Skeletal muscle cell (primary cell): ENCODE measurements around the gene CDC27.
A peak's percentile ranks its signal among the peaks of the same experiment; 100 is the strongest.
"Not testable (repeated sequence)": the region's sequence is repeated elsewhere in the genome, so short reads cannot be mapped to it uniquely, and the experiment has no call there.

ENCODE experiments used
- DNase-seq: peaks from one replicate; pipeline ENCODE4 v3.0.0-alpha.2; 2010; ENCODE audit warnings: low read depth
- H3K4me3 ChIP-seq: 2 replicates; pipeline ENCODE4 v1.5.1; 2011; ENCODE audit warnings: low read depth, mild to moderate bottlenecking, control low read depth, low read length, moderate library complexity

Gene CDC27

DNA sequence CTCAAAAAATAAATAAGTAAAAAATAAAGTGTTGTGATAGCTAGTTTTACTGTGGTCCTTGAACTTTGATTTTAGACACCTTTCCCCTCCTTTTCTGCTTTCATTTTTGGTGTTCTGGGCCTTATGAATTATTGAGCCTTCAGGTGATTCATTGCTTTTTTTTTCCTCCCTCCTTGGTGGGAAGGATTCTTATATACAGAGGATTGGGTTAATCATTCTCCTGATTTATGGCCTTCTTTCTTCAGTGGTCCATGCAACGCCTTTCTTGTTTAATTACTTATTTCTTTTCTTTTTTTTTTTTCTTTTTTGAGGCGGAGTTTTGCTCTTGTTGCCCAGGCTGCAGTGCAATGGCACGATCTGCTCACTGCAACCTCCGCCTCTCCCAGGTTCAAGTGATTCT is 12.1 kb upstream of the CDC27 start:
- no peak overlapping the region for H3K4me3 ChIP-seq
- DNase-seq: no peak

- H3K4me3 ChIP-seq: no peak overlapping the region
- no peak for DNase-seq
Observed at GRCh38 chr17:47200325-47200664, 11.2 kb upstream of the CDC27 start.

- no peak overlapping the region for H3K4me3 ChIP-seq
- no peak for DNase-seq
Observed at GRCh38 chr17:47199627-47200324, 10.7 kb upstream of the CDC27 start.

- no peak for DNase-seq
Observed at GRCh38 chr17:47197821-47198220, 8.7 kb upstream of the CDC27 start.

GRCh38 chr17:47193931-47194511 is 4.9 kb upstream of the CDC27 start:
- no peak for DNase-seq
- H3K4me3 ChIP-seq: no peak overlapping the region

More at GRCh38 chr17:47197821-47198220, 8.7 kb upstream of the CDC27 start:
- no peak overlapping the region for H3K4me3 ChIP-seq

- DNase-seq: no peak
Observed at GRCh38 chr17:47192554-47192953, 3.5 kb upstream of the CDC27 start.

DNA sequence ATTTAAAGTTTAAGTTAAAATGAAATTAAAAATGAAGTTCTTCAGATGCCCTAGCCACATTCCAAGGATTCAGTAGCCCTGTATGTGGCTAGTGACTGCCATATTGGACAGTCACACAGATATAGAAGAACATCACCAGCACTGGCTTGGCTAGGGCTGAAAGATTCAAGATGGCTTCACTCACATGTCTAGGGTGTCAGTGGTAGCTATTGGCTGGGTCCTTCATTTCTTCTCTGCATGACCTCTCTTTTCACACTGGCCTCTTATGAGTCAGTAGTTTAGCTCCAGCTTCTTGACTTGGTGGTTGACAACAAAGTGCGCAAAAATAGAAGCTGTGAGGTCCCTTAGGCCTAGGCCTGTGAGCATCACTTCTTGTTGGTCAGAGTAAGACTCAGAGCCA is 1.7 kb upstream of the CDC27 start:
- H3K4me3 ChIP-seq: no peak overlapping the region
- DNase-seq: no peak

More at GRCh38 chr17:47192554-47192953, 3.5 kb upstream of the CDC27 start:
- no peak overlapping the region for H3K4me3 ChIP-seq

DNA sequence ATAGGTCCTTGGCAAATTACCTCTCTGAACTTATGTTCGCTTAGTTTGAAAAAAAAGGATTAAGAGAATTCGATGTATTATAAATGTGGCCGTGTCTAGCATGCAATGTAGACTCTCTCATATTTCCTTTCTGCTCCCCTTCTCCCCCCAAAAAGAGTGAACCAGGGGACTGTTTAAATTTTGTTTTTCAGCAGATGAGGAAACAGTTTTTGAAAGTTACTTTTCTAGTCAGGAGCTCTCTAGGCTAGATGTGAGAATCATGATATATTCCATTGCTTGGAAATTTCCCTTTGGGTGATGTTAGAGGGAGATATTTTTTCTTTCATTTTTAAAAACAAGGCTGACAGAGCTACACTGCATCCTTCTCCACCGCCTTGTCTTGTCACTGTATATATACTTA is 1.1 kb upstream of the CDC27 start:
- DNase-seq: no peak
- H3K4me3 ChIP-seq: no peak overlapping the region

- peak overlapping the region; percentile 91 for H3K4me3 ChIP-seq
- no peak for DNase-seq
Observed at GRCh38 chr17:47189732-47190237, 690 bp upstream of the CDC27 start.

DNA sequence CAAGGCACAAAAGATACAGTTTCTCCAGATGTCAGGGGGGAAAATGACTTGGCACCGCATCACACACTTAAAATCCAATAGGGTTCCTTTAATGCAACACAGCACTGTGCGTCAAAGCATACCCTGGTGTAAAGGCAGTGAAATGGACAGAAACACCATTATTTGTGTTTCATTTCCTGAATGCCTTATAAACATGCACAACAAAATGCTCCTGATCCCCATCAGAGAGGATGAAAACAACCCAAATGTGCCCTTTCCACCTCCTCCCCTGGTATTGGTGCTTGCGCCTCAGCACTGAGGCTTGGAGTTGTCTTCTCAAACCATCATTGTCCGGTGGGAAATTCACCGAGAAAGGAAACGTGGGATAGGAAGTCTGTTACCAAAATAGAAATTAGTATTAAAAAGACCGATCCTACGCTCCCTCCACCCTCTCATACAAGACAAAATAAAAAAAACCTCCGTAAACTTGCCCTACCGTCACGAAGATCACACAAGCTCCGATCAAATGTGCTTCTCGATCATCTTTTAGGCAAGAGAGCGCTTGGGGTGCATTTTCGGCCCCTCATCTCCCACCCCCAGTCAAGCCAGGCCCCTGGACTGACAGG is 722 bp downstream of the CDC27 start:
- no peak for DNase-seq
- peak overlapping the region; percentile 91 for H3K4me3 ChIP-seq

GRCh38 chr17:47184681-47185080 is 4.4 kb downstream of the CDC27 start:
- no peak for DNase-seq
- H3K4me3 ChIP-seq: no peak overlapping the region

- not testable (repeated sequence) for DNase-seq, H3K4me3 ChIP-seq
Observed at GRCh38 chr17:47180988-47181387, 8.1 kb downstream of the CDC27 start.

GRCh38 chr17:47180337-47180736 is 8.8 kb downstream of the CDC27 start:
- no peak overlapping the region for H3K4me3 ChIP-seq
- no peak for DNase-seq

GRCh38 chr17:47179141-47179540 is 10.0 kb downstream of the CDC27 start:
- H3K4me3 ChIP-seq: no peak overlapping the region
- DNase-seq: no peak

DNA sequence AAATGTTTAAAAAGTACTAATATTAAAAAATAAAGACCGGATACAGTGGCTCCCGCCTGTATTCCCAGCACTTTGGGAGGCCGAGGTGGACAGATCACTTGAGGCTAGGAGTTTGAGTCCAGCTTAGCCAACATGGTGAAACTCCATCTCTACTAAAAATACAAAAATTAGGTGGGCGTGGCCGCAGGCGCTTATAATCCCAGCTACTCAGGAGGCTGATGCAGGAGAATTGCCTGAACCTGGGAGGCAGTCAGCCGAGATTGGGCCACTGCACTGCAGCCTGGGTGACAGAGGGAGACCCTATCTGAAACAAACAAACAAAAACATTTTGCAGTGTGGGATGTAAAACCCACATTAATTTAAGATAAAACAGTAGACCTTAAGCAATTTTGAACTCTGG is 11.8 kb downstream of the CDC27 start:
- DNase-seq: no peak
- H3K4me3 ChIP-seq: no peak overlapping the region

DNA sequence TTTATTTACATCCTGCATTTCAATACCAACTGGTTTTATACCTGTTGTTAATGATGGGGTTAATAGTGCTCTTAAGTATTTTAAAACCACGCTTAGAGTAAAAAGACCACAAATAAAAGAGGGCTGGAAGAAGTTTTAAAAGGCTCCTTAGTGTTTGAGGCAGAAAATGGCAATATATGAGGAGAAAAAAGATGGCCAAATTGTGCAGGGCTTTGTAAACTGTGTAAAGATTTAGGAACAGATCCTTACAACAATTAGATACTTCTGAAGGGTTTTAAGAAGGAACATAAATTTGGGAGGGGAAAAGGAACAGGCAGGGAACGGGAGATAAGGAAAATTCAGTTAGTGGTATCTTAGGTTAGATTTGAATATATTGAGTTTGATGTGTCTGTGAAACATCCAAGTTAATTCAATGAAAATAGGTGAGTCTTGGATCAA is 12.7 kb downstream of the CDC27 start:
- no peak for DNase-seq
- no peak overlapping the region for H3K4me3 ChIP-seq

- not testable (repeated sequence) for DNase-seq, H3K4me3 ChIP-seq
Observed at GRCh38 chr17:47174823-47175222, 14.3 kb downstream of the CDC27 start.

DNA sequence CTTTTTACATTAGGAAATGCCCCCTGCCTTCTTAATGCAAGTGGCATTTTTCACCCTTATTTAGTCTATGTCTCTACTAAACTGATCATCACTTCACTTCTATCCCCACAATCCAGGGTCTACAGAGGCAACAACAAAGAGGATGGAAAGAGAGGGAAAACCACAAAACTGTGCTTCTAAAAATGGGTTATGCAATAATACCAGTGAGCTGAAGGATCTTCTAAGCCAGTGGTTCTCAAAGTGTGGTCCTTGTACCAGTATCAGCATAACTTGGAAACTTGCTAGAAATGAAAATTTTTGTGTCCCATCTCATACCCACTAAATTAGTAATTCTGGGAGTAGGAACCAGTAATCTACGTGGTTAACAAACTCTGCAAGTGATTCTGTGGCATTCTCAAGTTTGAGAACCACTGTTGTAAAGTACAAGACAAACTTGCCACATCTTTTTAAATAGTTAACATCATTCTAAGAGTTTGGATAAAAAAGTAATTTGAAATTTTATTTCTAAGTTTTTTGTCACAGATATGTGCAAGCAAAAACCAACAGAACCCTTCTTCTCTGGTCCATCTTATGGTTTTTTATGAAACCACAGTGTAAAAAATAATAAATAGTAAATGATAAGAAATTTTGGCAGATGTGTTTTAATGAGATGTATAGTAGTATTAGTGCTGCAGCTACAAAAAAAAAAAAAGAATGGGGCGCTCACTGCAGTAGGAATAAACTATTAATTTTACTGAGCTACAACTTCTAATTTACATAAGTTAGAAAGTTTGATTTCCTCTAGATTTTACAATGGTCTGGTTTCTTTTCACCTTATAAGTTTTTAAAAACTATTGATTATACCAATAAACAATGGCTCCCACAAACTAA is 16.2 kb downstream of the CDC27 start:
- no peak for DNase-seq
- no peak overlapping the region for H3K4me3 ChIP-seq

DNA sequence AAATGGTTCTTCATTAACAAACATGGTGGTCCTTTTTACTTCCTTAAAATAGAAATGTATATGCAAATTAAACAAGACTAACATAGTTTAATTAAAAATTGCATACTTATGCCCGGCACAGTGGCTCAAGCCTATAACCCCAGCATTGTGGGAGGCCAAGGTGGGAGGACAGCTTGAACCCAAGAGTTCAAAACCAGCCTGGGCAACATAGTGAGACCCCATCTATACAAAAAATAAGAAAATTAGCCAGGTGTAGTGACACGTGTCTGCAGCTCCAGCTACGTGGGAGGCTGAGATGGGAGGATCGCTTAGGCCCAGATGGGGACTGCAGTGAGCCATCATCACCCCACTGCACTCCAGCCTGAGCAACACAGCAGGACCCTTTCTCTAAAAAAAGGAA is 18.4 kb downstream of the CDC27 start:
- no peak for DNase-seq
- H3K4me3 ChIP-seq: no peak overlapping the region

DNA sequence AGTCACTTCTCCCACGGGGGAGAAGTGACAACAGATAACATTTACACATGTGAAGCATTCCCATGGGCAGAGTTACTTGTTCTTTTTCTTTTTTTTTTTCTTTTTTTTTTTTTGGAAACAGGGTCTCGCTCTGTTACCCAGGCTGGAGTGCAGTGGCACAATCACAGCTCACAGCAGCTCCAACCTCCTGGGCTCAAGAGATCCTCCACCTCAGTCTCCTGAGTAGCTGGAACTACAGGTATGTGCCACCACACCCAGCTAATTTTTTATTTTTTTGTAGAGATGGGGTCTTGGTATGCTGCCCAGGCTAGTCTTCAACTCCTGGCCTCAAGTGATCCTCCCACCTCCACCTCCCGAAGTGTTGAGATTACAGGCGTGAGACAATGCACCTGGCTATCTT is 20.2 kb downstream of the CDC27 start:
- not testable (repeated sequence) for H3K4me3 ChIP-seq, DNase-seq
